GM12878 (cell line): ENCODE data around the gene KIRREL1. TPM values are rescaled to one million over a fixed set of nuclear protein-coding genes. Genes with fewer than 3 reads are reported as not detected.

Source experiments
- ATAC-seq: fragments of 200-7000 bp; cut with Tn5 transposase; 3 replicates; pipeline ENCODE4 v1.9.1; 2020; ENCODE audit warnings: mild to moderate bottlenecking, moderate library complexity
- BruUV-seq: library from RNA; stranded (reverse); fragments of 400-500 nt; replicated peaks from 2 replicates; lab custom pipeline; 2021; lab: Mats Ljungman, UMichigan
- CTCF ChIA-PET: fragments of 300-600 bp; sonication (Branson Sonifier 250); formaldehyde crosslinking; extraction: SDS; loops from one replicate; lab custom pipeline; 2021; ENCODE audit warnings: inconsistent platforms; lab: Yijun Ruan, JAX
- POLR2A ChIA-PET: fragments of 350-600 bp; formaldehyde crosslinking; extraction: SDS; loops from one replicate; lab custom pipeline; 2021; ENCODE audit warnings: inconsistent platforms; lab: Charles Lee
- RAD21 ChIA-PET: fragments of 300-600 bp; sonication (Branson Sonifier 250); formaldehyde crosslinking; loops from one replicate; lab custom pipeline; 2023; ENCODE audit warnings: antibody characterized with exemption; ENCODE audit not compliant: unreplicated experiment; lab: Charles Lee
- SMC1A ChIA-PET: fragments of 300-600 bp; sonication (Branson Sonifier 250); formaldehyde crosslinking; loops from one replicate; lab custom pipeline; 2023; ENCODE audit not compliant: unreplicated experiment, uncharacterized antibody; lab: Charles Lee
- DNase-seq: peaks from one replicate; pipeline ENCODE4 v3.0.0-alpha.2; 2011; ENCODE audit warnings: low read depth, low spot score
- FAIRE-seq: peaks from 3 replicates; lab custom pipeline; 2011; peaks lifted over from hg19 to GRCh38; lab: Jason Lieb, UNC
- H2AFZ ChIP-seq: 2 replicates; pipeline ENCODE4 v1.6.0; 2011; ENCODE audit warnings: low read depth, low read length, control low read depth; ENCODE audit not compliant: control insufficient read depth
- H3K27ac ChIP-seq: 2 replicates; pipeline ENCODE4 v1.5.1; 2011; ENCODE audit warnings: control low read depth; ENCODE audit not compliant: control insufficient read depth, insufficient read depth
- H3K27me3 ChIP-seq, 2 experiments: replicated peaks in 1 of 2; 2 replicates each; pipeline versions ENCODE4 v1.6.0 to v1.6.1; 2011; ENCODE audit warnings: low read length in 1 of 2; ENCODE audit not compliant: control insufficient read depth in 2 of 2, insufficient read depth in 2 of 2
- H3K36me3 ChIP-seq, 2 experiments: 2 replicates each; pipeline ENCODE4 v1.5.1; 2011; ENCODE audit warnings: low read length in 1 of 2; ENCODE audit not compliant: control insufficient read depth in 2 of 2, insufficient read depth in 2 of 2
- H3K4me1 ChIP-seq: 2 replicates; pipeline ENCODE4 v1.6.1; 2011; ENCODE audit warnings: mild to moderate bottlenecking, low read length, moderate library complexity, mixed read lengths; ENCODE audit not compliant: control insufficient read depth, insufficient read depth
- H3K4me2 ChIP-seq: 2 replicates; pipeline ENCODE4 v1.6.0; 2011; ENCODE audit warnings: control low read depth; ENCODE audit not compliant: control insufficient read depth, insufficient read depth
- H3K4me3 ChIP-seq: fragments of 200-600 bp; sonication (generic); 2 replicates; pipeline ENCODE4 v1.5.1; 2016
- H3K79me2 ChIP-seq: 2 replicates; pipeline ENCODE4 v1.6.0; 2011; ENCODE audit warnings: low read length; ENCODE audit not compliant: control insufficient read depth, insufficient read depth
- H3K9ac ChIP-seq: 2 replicates; pipeline ENCODE4 v1.8.0; 2011; ENCODE audit warnings: low read length, control low read depth, mixed read lengths; ENCODE audit not compliant: control insufficient read depth, insufficient read depth
- H3K9me3 ChIP-seq: replicated peaks from 3 replicates; pipeline ENCODE4 v1.5.1; 2011; ENCODE audit warnings: mild to moderate bottlenecking, low read length; ENCODE audit not compliant: control insufficient read depth, insufficient read depth
- H4K20me1 ChIP-seq: 2 replicates; pipeline ENCODE4 v1.6.0; 2011; ENCODE audit not compliant: control insufficient read depth, insufficient read depth
- ASH2L ChIP-seq: fragments of 300-600, 200-600 bp; sonication (generic); IDR thresholded peaks from 2 replicates; pipeline ENCODE4 v1.6.1; 2017; ENCODE audit warnings: low read depth, mild to moderate bottlenecking, borderline replicate concordance
- CREM ChIP-seq: IDR thresholded peaks from 2 replicates; pipeline ENCODE4 v1.6.1; 2014; ENCODE audit warnings: antibody characterized with exemption, low read depth
- ETV6 ChIP-seq, 2 experiments: fragments of 450-650 bp in 1 of 2; IDR thresholded peaks in 1 of 2; conservative IDR thresholded peaks in 1 of 2; 2 replicates each; pipeline ENCODE4 v1.6.1; 2014; ENCODE audit warnings: antibody characterized with exemption in 1 of 2, borderline replicate concordance in 1 of 2, low read depth in 1 of 2, mild to moderate bottlenecking in 1 of 2, moderate library complexity in 1 of 2
- HDAC2 ChIP-seq: fragments of 200-600 bp; sonication (generic); IDR thresholded peaks from 2 replicates; pipeline ENCODE4 v1.6.1; 2017
- MAX ChIP-seq: IDR thresholded peaks from 2 replicates; pipeline ENCODE4 v1.6.1; 2012; ENCODE audit warnings: low read depth, low read length, improper control_type of control experiment
- RFX5 ChIP-seq: IDR thresholded peaks from 2 replicates; pipeline ENCODE4 v1.6.1; 2011; ENCODE audit warnings: low read depth, low read length, improper control_type of control experiment
- TARDBP ChIP-seq: IDR thresholded peaks from 2 replicates; pipeline ENCODE4 v1.6.1; 2016; ENCODE audit warnings: borderline replicate concordance
- TCF12 ChIP-seq: IDR thresholded peaks from 2 replicates; pipeline ENCODE4 v1.6.1; 2011; ENCODE audit warnings: low read depth, mild to moderate bottlenecking, low read length
- TCF3 ChIP-seq: IDR thresholded peaks from 2 replicates; pipeline ENCODE4 v1.6.1; 2012; ENCODE audit warnings: low read depth, mild to moderate bottlenecking, low read length, borderline replicate concordance; ENCODE audit not compliant: insufficient read depth
- USF2 ChIP-seq: IDR thresholded peaks from 2 replicates; pipeline ENCODE4 v1.6.1; 2011; ENCODE audit warnings: low read depth, low read length, improper control_type of control experiment, borderline replicate concordance
- ZNF207 ChIP-seq: fragments of 450-650 bp; IDR thresholded peaks from 2 replicates; pipeline ENCODE4 v1.6.1; 2014; ENCODE audit warnings: antibody characterized with exemption, mild to moderate bottlenecking, borderline replicate concordance
- WGBS: methylation state at CpG from one replicate; pipeline ENCODE4 v1.1.6; 2016; ENCODE audit warnings: low lambda C conversion rate; ENCODE audit not compliant: insufficient replicate concordance, insufficient coverage; ENCODE audit errors: missing lambda C conversion rate; 5-methylcytosine and 5-hydroxymethylcytosine counted together
- in situ Hi-C: fragments of 300-500 bp; cut with MboI; formaldehyde crosslinking; loops from 9 replicates; pipeline ENCODE4 v1.14.3; 2018; ENCODE audit warnings: mixed read lengths
- intact Hi-C: fragments of 100-400 bp; cut with micrococcal nuclease; formaldehyde crosslinking; loops from one replicate; pipeline ENCODE4 v1.14.2; 2022; ENCODE audit not compliant: unreplicated experiment
- polyA plus RNA-seq, 11 experiments: library from polyadenylated mRNA; depleted of rRNA in 4 of 11; unstranded in 6 of 11; stranded (reverse) in 5 of 11; fragments of >200 nt; fragmentation: Nextera tagmentation in 4 of 11; fragmentation: Illumina TruSeq in 1 of 11; extraction: Ambion mirVana in 4 of 11; extraction: Trizol in 1 of 11; gene quantifications; 1 replicate in 1 of 11; 2 replicates in 10 of 11; pipeline versions ENCODE4 v1.2.1 to v1.2.3, GENCODE V29; 2011 to 2016; ENCODE audit warnings: inconsistent platforms in 2 of 11, missing spikeins in 2 of 11, low read depth in 1 of 11
- total RNA-seq, 4 experiments: library from RNA; depleted of rRNA in 3 of 4; stranded (reverse); fragments of >200 nt in 3 of 4; fragmentation: Illumina TruSeq in 1 of 4; extraction: Trizol in 1 of 4; gene quantifications; 2 replicates each; pipeline versions ENCODE4 v1.2.1 to v1.2.3, GENCODE V29; 2013 to 2021

KIRREL1 gene
- total and polyA plus RNA-seq, 10 of the 15 experiments (the other 5 are each of a cell fraction or from before 2014, with no cell fraction given), result 0.15 TPM; not detected in 9

GRCh38 chr1:158002631-158003405 lies 9.4 kb downstream of the KIRREL1 start:
- H3K27ac ChIP-seq, result no peak overlapping the region
- ChIA-PET SMC1A (no interaction called here), POLR2A (no interaction called here), CTCF (interaction anchor here (2.3 kb wide), 1 partner anchor 11 kb away, joined by 7 read pairs; no protein-coding TSS in a partner anchor), RAD21 (no interaction called here)
- DNase-seq (no peak), ATAC-seq (no peak), FAIRE-seq (no peak)
- no TSS peak for BruUV-seq
- no peaks in the 10 kb centered on the region for H3K79me2 ChIP-seq
- H3K27me3 ChIP-seq, result peaks cover 0 to 5% of the 10 kb centered on the region in 2 experiments; a peak in 1 of 4 replicates
- H3K4me3 ChIP-seq, result no peak overlapping the region
- no peak overlapping the region for H2AFZ ChIP-seq
- H3K4me1 ChIP-seq, result no peaks in the 10 kb centered on the region
- H3K4me2 ChIP-seq, result no peak overlapping the region
- 21% methylated on average over 14 of the region's 14 CpGs for WGBS
- intact Hi-C loops (no loop called here), in situ Hi-C loops (no loop called here)
- H4K20me1 ChIP-seq, result no peaks in the 10 kb centered on the region
- H3K36me3 ChIP-seq, result no peaks in the 10 kb centered on the region
- TF ChIP-seq ASH2L, result no peak
- no peak for TF ChIP-seq TCF12
- no peak for TF ChIP-seq CREM
- no peak for TF ChIP-seq USF2
- TF ChIP-seq ZNF207, result no peak
- no peak for TF ChIP-seq RFX5
- no peak for TF ChIP-seq MAX
- TF ChIP-seq ETV6 (conservative IDR thresholded peaks at IDR 0.05 in 1 of 2, IDR thresholded peaks at IDR 0.05 in 1 of 2; ENCODE audit: borderline replicate concordance in 1 of 2, low read depth in 1 of 2), result no peak
- no peak for TF ChIP-seq HDAC2
- no peak for TF ChIP-seq TARDBP
- no peak for TF ChIP-seq TCF3
- no peaks in the 10 kb centered on the region for H3K9me3 ChIP-seq
- H3K9ac ChIP-seq, result no peak overlapping the region
